ENCODE measurements around the gene TOR4A.

The TOR4A gene

DNA sequence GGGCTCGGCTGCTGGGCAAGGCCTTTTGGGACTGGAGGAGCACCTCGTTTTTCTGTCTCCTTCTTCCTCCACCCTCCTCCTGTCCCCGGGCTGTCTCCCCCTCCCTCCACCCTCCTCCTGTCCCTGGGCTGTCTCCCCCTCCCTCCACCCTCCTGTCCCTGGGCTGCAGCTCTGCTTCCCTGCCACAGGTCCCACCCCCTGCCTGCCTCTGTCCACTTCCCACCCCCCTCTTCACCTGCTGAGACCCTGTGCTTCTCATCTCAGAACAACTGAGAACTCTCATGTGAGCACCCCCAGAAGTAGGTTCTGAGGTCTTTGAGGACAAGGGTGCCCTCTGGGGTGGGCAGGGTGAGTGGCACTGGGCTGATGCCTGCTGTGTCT lies 5.8 kb upstream of the TOR4A start:
- no peak for DNase-seq (ENCODE audit: low read depth in 2 of 2)

DNA sequence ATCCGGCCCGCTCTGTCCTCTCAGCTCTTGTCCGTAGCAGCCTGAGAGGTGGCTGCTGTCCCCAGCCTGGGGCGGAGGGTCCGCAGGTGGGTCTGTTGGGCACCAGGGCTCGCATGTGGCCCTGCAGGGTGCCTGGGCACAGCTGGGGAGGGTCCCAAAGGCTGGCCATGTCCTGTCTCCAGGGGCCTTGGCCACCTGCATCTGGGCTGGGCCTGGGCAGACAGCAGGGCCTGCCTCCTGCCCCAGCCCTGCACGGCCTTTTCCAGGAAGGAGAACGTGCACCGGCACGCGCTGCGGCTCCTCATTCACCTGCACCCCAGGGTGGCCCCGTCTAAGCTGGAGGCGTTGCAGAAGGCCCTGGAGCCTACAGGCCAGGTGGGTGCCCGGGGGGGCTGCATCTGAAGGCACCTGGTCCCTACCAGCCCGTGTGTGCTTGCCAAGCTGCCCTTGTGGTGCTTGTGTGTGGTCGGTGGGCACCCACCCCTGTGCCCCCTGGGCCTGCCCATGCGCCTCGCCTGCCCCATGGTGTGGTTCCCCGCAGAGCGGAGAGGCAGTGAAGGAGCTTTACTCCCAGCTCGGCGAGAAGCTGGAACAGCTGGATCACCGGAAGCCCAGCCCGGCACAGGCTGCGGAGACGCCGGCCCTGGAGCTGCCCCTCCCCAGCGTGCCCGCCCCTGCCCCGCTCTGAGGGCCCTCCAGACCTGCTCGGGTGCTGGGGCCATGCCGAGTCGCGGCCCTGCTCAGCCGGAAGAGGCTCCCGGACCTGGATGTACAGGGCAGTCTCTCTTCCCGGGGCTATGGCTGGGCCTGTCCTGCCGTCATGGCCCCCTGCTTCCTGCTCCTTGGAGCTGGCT lies 5.1 kb upstream of the TOR4A start:
- DNase-seq (ENCODE audit: low read depth in 2 of 2), result no peak

DNA sequence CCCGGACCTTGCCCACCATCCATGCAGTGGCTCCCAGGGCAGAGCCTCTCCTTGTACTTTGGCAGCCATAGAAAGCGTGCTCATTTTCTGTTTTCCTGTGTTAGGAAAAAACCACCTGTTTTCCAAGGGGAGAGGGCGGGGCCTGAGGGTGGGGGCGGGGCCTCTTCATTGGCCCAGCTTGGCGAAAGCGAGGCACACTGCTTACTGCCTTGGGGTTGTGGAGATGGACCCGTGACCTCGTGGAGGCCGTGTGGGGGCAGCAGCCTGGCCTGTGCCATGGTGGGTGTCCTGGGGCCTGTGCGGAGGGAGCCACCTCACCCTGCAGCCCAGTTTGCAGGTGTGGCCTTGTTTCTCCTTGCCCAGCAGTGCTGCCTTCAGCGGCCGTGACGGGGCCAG lies 4.4 kb upstream of the TOR4A start:
- no peak for DNase-seq (ENCODE audit: low read depth in 2 of 2)

DNA sequence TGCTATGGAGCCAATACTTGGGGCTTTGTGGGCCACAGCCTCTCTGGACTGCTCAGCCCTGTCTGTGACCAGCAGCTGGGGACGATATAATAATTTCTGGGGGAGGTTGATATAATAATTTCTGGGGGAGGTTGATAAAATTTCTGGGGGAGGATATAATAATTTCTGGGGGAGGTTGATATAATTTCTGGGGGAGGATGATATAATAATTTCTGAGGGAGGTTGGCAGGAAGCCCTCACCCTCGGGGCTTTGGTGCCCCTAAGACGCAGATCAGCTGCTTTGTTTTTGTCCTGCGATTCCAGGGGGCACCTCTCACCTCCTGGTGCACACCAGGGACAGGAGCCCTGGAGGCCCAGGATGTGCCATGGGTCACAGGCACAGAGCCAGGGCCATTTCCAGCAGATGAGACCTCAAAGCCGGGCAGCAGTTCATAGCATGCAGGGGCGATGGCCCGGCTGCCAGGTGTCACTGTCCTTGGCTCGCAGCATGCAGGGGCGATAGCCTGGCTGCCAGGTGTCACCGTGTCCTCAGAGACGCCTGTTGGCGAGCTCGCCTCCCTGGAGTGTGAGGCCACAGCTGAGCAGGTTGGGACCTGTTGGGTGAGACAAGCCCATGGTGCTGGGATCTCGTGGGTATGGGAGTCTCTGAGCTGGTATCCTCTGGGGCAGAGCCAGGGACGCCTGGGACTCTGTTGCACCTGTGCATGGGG lies 3.8 kb upstream of the TOR4A start:
- no peak for DNase-seq (ENCODE audit: low read depth in 2 of 2)

DNA sequence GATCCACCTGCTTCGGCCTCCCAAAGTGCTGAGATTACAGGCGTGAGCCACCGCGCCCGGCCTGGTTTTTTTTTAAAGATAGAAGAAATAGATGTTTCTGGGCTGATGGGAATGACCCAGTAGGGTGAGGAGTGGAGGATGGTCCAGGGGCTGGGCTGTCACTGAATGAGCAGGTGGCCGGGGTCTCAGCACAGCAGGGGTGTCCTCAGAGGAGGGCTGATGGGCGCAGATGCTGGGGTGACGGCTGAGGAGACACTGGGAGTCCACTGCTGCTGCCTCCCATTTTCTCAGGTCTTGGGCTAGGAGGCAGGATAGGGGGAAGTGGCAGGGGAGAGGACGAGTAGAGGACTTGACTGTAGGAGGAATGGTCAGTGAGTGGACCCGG lies 2.3 kb upstream of the TOR4A start:
- DNase-seq (ENCODE audit: low read depth in 2 of 2), result no peak

DNA sequence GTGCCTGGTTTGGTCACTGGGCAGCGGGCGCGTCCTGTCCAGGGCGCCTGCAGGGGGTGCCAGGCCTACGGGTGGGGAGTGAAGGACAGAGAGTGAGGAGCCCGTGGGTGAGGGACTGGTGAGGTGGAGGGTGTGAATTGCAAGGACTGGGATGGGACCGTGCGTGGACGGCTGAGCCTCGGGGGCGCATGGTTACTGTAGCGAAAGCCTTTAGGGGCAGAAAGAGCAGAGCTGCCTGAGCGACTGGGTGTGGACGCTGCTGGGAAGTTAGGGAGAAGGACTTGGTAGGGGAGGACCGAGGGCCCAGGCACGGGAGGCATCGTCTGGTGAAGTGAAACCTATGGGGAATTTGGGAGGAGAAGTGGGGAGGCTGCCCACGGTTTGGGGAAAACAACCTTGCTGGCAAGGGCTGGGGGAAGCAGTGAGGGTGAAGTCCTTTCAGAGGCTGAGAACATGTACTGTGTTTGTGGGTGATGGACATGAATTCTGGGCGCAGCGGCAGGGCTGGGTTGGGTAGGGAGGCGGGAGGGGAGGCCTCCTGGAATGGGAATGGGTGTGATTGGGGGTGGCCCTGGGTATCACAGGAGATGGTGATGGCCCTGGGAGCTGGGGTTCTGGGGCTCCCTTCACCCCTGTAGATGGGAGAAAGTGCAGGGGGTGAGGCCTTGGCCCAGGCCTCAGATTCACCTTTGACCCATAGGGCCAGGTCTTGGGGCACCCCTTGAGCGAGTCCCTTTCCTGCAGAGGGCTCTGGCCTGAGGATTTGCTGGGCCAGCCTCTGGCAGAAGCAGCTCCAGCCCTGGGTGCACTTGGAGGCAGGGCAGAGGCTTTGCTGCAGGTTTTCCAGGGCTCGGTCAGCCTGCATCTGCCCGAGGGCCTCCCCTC lies 1.7 kb upstream of the TOR4A start:
- no peak for DNase-seq (ENCODE audit: low read depth in 2 of 2)

DNA sequence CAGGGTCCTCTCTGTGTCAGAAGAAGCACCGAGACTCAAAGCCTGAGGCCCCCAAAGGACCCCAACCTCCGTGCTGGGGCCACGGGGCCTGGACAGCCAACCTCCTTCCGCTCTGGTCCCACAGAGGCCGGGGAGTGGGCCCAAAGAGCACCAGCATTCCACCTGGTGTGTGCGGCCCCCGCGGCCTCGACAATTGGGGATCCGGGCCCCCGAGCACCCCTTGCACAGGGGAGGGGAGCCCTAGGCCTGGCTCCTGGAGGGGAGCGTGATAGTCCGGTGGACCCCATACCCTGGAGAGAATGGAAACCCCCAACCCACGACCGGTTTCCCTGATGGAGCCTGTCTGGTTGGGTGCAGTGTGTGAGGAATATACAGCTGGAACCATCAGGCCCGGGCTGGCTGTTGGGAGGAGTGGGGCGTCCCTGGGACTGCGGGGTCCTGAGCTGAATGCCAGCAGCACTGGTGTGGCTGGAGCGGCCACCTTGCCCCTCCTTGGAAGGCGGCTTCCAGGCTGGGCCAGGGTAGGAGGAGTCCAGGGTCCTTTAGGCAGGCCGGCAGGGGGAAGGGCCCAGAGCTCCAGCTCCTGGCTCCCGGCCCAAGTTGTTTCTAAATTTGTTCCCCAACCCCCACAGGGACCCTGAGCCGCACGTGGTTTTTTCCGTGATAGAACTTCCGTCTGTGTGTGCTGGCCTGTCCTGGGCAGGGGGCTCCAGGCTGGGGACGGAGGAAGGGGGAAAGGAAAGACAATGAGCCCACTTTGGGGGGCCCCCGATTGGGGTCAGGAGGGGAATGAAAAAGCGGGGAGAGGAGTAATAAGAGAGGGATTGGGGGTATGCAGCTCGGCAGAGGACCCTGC lies 825 bp upstream of the TOR4A start:
- DNase-seq (ENCODE audit: low read depth in 2 of 2), result no peak

DNA sequence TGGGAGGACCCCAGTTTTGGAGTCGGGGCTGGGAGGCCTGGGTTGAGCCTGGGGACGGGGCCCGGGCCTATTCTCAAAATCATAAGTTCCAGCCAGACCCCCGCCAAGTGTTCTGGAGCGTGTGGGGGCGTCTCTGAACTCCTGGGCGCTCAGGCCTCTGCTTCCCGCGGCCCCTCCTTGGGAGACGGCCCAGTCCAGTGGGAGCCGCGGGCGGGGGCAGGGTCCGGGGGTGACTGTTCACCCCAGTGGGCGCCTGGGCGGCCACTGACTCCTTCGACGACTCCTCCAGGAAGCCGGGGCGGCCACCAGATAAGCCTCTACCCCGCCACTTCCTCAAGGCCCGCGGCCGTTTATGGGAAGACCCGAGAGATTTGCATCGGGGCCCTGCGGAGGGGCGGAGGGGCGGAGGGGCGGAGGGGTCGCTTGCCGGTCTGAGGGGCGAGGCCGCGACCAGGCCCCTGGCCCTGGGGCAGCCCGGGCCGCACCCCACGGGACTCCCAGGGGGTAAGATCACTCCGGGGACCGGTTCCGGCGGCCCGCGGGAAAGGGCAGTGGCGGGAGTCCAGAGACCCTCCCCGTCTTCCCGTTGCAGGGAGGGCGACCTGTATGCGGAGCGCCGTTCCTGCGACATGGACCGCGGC lies 655 bp downstream of the TOR4A start:
- DNase-seq (ENCODE audit: low read depth in 2 of 2), result no peak

DNA sequence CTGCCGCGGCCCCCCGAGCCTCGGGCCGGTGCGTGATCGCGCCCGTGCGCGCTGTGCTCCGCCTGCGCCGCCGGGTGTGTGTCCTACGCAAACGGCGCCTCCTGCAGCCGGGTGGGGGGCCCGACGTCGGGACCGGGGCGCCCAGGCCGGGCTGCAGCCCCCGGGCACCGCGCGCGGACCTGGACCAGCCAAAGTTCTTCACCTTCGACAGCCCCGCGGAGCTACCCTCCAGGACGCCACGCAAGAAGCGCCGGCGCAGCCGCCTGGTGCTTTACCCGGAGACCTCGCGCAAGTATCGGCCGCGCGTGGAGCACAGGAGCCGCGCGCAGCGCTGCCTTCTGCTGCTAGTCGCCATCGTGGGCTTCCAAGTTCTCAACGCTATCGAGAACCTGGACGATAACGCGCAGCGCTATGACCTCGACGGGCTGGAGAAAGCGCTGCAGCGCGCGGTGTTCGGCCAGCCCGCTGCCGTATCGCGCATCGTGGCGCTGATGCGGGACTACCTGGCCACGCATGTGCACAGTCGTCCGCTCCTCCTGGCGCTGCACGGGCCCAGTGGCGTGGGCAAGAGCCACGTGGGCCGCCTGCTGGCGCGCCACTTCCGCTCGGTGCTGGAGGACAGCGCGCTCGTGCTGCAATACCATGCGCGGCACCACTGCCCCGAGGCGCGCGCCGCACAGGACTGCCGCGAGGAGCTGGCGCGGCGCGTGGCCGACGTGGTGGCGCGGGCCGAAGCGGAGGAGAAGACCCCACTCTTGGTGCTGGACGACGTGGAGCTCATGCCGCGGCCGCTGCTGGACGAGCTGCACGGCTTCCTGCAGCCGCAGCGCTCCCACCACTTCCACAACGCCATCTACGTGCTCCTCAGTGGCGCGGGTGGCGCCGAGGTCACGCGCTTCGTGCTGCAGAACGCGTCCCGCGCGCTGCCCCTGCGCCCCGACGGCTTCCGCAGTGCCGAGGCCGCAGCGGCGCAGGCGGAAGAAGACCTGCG lies 1.5 kb downstream of the TOR4A start:
- DNase-seq (ENCODE audit: low read depth in 2 of 2), result no peak

DNA sequence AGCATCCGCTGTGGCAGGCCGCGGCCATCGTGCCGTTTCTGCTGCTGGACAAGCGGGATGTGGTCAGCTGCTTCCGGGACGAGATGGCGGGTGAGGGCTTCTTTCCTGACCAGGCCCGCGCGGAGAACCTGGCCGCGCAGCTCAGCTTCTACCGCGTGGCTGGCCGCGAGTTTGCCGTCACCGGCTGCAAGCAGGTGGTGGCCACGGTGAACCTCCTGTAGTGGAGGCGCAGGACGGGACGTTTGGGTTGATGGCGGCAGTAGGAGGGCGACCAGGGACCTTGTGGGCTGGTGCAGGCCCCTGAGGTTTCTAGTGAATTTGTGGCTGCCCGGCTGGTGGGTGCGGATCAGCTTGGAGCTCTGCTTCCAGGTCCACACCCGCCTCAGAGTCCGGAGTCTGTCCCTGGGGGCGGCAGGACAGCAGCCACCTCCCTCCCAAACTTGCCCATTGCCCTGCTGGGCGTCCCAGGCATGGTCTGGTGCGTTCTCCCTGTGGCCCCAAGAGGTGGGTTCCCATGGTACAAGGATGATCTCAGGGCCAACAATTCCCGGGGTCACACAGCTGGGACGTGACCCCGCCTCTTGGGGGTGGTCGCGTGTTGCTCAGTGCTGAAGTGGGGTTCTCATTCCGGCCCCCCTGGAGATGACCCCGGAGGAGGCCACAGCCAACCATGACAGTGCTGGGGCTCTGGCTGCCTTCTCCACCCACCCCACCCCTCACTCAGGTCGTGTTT lies 2.4 kb downstream of the TOR4A start:
- no peak for DNase-seq (ENCODE audit: low read depth in 2 of 2)

DNA sequence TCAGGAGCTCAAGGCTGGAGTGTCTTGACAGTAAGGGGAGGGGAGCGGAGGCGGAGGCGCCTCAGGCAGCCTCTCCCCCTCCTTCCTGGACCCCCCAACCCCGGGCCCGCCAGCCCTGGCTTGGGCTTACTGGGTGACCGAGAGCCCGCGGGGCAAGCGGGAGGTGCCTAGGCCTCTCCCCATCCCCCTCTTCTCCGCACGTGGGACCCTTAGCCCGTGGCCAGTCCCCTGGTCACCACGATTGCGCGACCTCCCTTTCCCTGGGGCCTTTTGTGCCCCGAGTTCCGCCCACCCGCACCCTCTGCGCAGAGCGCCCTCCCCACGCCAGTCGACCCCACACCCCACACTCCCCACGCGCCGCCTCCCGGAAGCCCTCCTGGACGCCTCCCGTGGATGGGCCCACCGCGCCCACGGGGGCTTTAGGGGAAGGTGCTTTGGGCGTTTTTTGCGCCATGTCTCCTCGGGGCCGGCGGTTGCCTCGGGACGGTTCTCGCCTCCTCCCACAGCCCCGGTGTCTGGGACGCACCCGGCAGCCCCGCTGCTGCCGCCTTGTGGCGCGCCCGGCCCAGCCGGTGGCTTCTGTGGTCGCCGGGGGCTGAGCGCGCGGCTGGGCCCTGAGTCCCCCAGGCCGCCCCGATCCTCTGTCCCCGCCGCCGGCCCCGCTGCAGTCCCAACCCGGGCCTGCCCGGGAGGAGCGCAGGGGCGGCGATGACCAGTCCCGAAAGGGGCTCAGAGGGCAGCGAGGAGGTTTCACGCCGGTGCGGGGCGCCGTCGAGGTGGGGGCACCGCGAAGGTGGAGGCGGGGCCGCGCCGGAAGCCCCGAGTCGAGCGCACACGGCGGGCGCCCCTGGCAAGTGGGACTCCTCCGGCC lies 3.2 kb downstream of the TOR4A start:
- no peak for DNase-seq (ENCODE audit: low read depth in 2 of 2)

DNA sequence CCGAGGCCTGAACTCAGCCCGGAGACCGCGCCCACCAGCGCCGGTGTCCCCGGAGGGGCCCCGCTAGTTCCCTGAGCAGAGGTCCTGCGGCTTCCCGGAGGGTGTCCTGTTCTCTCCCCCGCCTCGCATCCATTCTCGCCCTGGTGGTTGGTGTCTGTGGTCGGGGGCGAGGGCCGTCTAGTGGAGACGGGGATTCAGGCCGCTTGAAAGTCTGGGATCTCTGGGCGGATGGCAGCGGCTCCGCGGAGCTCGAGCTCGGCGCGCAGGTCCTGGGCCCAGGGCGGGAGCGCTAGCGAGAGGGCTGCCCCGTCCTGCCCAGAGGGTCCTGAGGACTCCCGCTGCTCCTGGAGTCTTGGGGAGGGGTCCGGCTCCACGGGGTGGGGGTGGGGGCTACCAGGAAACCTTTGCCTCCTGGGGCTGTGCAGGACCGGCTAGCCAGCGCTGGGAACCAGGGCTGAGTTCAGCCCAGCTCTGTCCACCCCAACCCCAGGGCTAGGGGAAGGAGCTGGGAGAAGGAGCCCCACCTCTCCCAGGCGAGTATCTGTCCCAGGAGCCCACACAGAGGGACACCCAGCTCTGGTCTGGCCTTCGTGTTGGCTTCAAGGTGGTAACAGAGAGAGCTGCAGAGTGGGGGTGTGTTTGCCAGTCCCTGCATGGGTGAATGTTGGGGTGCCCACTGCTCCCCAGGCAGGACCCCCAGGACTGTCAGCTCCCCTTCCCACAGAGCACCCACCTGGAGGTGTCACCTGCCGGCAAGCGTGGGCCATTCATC lies 4.0 kb downstream of the TOR4A start:
- DNase-seq (ENCODE audit: low read depth in 2 of 2), result no peak

DNA sequence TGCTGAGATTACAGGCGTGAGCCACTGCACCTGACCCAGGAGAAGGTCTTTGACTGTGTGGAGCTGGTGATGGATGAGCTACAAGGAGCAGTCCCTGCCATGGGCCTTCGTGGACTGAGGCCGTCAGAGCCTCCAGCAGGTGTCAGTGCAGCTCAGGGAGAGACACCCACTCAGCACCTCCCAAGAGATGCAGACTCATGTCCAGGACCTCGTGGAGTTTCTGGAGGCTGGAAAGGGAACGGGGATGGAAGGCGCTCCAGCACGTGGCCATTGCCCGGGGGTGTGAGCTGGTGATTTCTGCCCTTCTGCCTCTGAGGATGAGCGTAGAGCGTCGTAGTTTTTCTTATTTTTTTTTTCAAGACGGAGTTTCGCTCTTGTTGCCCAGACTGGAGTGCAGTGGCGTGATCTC lies 9.5 kb downstream of the TOR4A start:
- no peak for DNase-seq (ENCODE audit: low read depth in 2 of 2)

DNA sequence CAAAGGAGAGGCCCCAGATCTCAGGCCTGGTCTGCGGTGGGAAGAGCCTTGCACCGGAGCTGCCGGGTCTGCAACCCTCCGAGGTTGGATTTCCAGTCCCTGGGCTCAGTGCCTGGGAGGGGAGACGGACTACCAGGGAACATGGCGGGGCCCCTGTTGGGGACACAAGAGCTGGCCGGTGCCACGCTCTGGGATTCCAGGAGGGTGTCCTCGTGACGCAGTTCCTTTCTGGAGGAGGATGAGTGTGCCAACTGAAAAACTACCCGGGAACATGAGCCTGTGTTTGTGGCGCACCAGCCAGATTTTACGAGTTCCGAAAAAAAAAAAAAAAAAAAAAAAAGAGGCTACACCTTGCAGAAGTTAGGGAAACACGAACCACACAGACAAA lies 15.6 kb downstream of the TOR4A start:
- no peak for DNase-seq (ENCODE audit: low read depth in 2 of 2)

DNA sequence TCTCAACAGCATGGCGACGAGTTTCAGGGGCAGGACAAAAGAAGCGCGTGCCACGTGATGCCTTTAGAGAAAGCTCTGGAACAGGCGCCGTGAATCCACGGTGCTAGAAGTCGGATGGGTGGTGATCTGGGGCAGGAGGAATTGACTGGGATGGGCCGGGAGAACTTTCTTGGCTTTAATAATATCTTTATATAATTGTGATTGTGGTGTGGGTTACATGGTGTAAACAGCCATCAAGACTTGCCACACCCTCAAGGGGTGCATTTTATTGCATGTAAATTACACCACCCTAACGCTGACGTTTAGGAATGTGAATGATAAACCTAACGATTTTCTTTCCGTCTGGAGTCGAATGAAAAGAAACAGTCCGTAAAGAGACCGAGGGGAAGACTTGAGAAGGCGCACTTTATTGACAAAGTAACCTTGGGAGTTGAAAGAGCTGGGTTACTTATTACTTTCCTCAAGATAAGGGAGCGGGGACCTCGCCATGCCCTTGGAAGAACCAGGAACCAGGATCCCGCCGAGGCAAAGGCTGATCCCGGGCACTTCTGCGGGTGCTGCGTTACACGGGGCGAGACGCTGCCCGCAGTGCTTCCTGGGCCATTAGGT lies 16.1 kb downstream of the TOR4A start:
- no peak for DNase-seq (ENCODE audit: low read depth in 2 of 2)

DNA sequence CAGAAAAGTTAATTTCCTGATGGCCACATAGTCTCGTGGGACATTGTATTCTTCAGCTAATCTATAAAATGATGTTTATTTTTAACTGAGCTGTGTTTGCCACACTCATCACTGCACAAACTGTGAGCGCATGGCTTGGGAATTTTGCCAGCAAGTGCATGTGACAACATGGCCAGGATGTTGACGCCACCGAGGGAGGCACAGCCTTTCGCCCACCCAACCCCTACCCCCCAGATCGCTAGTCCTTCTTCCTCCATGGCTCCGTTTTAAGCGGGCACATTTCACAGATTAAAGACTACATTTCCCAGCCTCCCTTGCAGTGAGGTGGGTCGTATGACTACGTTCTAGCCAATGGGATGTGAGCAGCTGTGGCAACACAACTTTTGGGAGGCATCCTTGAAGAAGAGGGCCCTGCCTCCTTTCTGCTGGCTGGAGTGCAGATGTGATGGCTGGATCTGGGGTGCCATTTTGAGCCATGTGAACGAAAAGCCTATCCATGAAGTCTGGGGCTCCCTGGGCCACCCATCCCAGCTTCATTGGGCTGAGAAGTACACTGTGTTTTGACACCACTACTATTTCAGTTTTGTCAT lies 16.7 kb downstream of the TOR4A start:
- DNase-seq (ENCODE audit: low read depth in 2 of 2), result no peak

Measured in stimulated activated CD8-positive, alpha-beta memory T cell treated with anti-CD3 and anti-CD28 coated beads, Interleukin-15, amount 100 ng/mL, for 4 hours (primary cell).